ENCODE measurements around the gene OPN1MW.
"Not testable (repeated sequence)": the region's sequence is repeated elsewhere in the genome, so short reads cannot be mapped to it uniquely, and the experiment has no call there.

The OPN1MW gene

DNA sequence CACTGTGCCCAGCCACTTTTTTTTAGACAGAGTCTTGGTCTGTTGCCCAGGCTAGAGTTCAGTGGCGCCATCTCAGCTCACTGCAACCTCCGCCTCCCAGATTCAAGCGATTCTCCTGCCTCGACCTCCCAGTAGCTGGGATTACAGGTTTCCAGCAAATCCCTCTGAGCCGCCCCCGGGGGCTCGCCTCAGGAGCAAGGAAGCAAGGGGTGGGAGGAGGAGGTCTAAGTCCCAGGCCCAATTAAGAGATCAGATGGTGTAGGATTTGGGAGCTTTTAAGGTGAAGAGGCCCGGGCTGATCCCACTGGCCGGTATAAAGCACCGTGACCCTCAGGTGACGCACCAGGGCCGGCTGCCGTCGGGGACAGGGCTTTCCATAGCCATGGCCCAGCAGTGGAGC is at the start of gene OPN1MW:
OPN1MW (plus strand) TSS at position 301 of the 400 bp plus-strand sequence; CDS start at position 383, 82 bp downstream.
- not testable (repeated sequence) for H3K4me3 ChIP-seq (ENCODE audit: low read depth, low read length); H3K36me3 ChIP-seq (ENCODE audit: control insufficient read depth, insufficient read depth, low read length); H3K27me3 ChIP-seq (ENCODE audit: control insufficient read depth, insufficient read depth, low read length); H3K4me1 ChIP-seq (ENCODE audit: control insufficient read depth, insufficient read depth, low read length); H3K27ac ChIP-seq (ENCODE audit: low read depth, low read length); H3K9ac ChIP-seq (ENCODE audit: low read depth, low read length); H3K9me3 ChIP-seq (ENCODE audit: control insufficient read depth, insufficient read depth, low read length)

DNA sequence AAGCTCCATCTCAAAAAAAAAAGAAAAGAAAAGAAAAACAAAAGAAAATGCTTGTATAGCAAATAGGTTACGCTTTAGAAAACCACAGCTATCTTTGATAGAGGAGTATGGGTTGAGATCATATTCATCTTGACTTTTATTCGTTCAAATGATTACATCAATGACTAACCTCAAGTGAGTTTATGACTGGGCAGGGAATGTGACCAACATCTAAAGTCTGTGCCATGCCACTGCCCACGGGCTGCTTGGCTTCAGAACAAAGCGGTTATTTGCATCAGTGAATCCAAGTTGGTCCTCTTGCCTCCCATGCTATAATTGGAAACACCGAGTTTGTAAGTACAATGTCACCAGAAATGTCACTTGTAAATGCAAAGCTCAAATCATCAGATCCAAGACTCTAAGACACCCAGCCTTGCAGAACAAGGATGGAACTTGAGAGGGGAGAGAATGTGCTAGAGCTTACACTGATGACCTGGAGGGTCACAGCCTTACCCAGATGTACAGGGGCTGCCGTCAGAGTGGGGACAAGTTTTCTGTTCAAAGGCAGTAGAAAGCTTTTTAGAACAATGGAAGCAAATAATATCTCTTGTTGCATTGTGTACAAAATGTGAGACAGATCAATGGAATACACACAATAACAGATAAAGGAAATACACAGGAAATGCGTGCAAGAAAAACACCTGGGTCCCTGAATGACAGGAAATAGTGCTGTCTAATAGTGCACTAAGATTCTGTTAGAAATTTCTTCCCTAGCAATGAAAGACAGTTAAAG is 46.8 kb upstream of the OPN1MW start:
- H3K9ac ChIP-seq (ENCODE audit: low read depth, low read length) = no peak overlapping the region
- H3K4me1 ChIP-seq (ENCODE audit: control insufficient read depth, insufficient read depth, low read length) = no peaks in the 10 kb centered on the region
- peaks cover 45% of the 10 kb centered on the region for H3K9me3 ChIP-seq (ENCODE audit: control insufficient read depth, insufficient read depth, low read length)
- no peak overlapping the region for H3K27ac ChIP-seq (ENCODE audit: low read depth, low read length)
- H3K4me3 ChIP-seq (ENCODE audit: low read depth, low read length) = no peak overlapping the region
- peaks cover 5% of the 10 kb centered on the region; the same call in 1 of the 2 replicates for H3K27me3 ChIP-seq (ENCODE audit: control insufficient read depth, insufficient read depth, low read length)
- H3K36me3 ChIP-seq (ENCODE audit: control insufficient read depth, insufficient read depth, low read length) = no peaks in the 10 kb centered on the region

DNA sequence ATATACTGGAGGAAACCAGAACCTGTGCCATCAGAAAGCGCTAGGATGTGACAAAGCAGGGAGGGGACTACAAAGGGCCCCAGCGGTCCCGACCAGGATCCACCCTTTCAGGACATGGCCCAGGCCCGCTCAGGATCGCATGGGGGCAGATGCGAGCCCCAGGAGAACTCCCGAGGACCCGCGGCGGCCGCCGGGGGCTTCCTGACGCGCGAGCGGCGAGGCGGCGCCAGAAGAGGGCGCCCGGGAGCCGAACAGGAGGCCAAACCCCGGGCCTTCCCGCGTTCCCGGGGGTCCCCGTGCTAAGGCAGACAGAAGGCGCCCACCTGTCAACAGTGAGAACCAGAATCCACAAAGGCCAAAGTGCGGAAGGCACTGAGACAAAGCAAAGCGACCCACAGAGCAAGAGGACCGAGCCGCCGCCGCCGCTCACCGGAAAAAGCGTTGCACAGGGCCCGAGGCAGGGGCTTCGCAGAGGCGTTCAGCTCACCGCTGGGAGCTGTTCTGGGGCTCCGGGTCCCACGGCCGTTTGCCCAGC is 45.7 kb upstream of the OPN1MW start:
- no peak overlapping the region for H3K9ac ChIP-seq (ENCODE audit: low read depth, low read length)

DNA sequence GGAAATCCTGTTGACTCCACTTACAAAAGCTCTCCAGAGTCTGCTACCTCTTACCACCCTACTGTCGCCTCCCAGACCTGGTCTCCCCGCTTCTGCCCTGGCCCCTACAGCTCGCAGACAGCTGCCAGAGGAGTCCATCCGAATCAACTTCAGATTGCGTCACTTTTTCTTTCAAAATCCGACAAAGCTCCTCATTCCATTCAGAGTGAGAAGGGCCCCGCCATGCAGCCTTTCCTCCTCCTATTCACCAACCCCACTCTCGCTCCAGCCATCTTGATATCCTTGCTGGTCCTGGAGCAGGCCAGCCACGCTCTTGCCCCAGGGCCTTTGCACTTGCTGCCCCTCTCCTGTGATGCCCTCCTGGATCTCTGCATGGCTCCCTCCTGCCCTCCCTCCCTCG is 43.5 kb upstream of the OPN1MW start:
- H3K27me3 ChIP-seq (ENCODE audit: control insufficient read depth, insufficient read depth, low read length) = peaks cover 5% of the 10 kb centered on the region; the same call in 1 of the 2 replicates

More for the DNA sequence above, 45.7 kb upstream of the OPN1MW start:
- no peaks in the 10 kb centered on the region for H3K4me1 ChIP-seq (ENCODE audit: control insufficient read depth, insufficient read depth, low read length)
- peaks cover 54% of the 10 kb centered on the region for H3K9me3 ChIP-seq (ENCODE audit: control insufficient read depth, insufficient read depth, low read length)
- peaks cover 5% of the 10 kb centered on the region; the same call in 1 of the 2 replicates for H3K27me3 ChIP-seq (ENCODE audit: control insufficient read depth, insufficient read depth, low read length)
- H3K4me3 ChIP-seq (ENCODE audit: low read depth, low read length) = peak overlapping the region; percentile 47
- H3K27ac ChIP-seq (ENCODE audit: low read depth, low read length) = no peak overlapping the region
- no peaks in the 10 kb centered on the region for H3K36me3 ChIP-seq (ENCODE audit: control insufficient read depth, insufficient read depth, low read length)

DNA sequence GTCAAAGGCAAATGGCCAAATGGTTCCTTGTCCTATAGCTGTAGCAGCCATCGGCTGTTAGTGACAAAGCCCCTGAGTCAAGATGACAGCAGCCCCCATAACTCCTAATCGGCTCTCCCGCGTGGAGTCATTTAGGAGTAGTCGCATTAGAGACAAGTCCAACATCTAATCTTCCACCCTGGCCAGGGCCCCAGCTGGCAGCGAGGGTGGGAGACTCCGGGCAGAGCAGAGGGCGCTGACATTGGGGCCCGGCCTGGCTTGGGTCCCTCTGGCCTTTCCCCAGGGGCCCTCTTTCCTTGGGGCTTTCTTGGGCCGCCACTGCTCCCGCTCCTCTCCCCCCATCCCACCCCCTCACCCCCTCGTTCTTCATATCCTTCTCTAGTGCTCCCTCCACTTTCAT is 42.2 kb upstream of the OPN1MW start:
- H3K9me3 ChIP-seq (ENCODE audit: control insufficient read depth, insufficient read depth, low read length) = peaks cover 55% of the 10 kb centered on the region
- H3K4me3 ChIP-seq (ENCODE audit: low read depth, low read length) = no peak overlapping the region
- H3K27me3 ChIP-seq (ENCODE audit: control insufficient read depth, insufficient read depth, low read length) = peaks cover 5% of the 10 kb centered on the region; the same call in 1 of the 2 replicates
- no peak overlapping the region for H3K9ac ChIP-seq (ENCODE audit: low read depth, low read length)
- H3K27ac ChIP-seq (ENCODE audit: low read depth, low read length) = no peak overlapping the region
- no peaks in the 10 kb centered on the region for H3K4me1 ChIP-seq (ENCODE audit: control insufficient read depth, insufficient read depth, low read length)
- H3K36me3 ChIP-seq (ENCODE audit: control insufficient read depth, insufficient read depth, low read length) = no peaks in the 10 kb centered on the region

More for the DNA sequence above, 43.5 kb upstream of the OPN1MW start:
- Histone ChIP-seq H3K27ac (ENCODE audit: low read depth, low read length) (no peak overlapping the region), H3K4me3 (ENCODE audit: low read depth, low read length) (no peak overlapping the region), H3K9me3 (ENCODE audit: control insufficient read depth, insufficient read depth, low read length) (peaks cover 59% of the 10 kb centered on the region), H3K36me3 (ENCODE audit: control insufficient read depth, insufficient read depth, low read length) (no peaks in the 10 kb centered on the region), H3K9ac (ENCODE audit: low read depth, low read length) (no peak overlapping the region), H3K4me1 (ENCODE audit: control insufficient read depth, insufficient read depth, low read length) (no peaks in the 10 kb centered on the region)

DNA sequence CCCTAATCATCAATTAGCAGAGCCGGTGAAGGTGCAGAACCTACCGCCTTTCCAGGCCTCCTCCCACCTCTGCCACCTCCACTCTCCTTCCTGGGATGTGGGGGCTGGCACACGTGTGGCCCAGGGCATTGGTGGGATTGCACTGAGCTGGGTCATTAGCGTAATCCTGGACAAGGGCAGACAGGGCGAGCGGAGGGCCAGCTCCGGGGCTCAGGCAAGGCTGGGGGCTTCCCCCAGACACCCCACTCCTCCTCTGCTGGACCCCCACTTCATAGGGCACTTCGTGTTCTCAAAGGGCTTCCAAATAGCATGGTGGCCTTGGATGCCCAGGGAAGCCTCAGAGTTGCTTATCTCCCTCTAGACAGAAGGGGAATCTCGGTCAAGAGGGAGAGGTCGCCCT is 41.7 kb upstream of the OPN1MW start:
- peaks cover 2% of the 10 kb centered on the region; the same call in 1 of the 2 replicates for H3K27me3 ChIP-seq (ENCODE audit: control insufficient read depth, insufficient read depth, low read length)
- no peaks in the 10 kb centered on the region for H3K36me3 ChIP-seq (ENCODE audit: control insufficient read depth, insufficient read depth, low read length)
- no peak overlapping the region for H3K27ac ChIP-seq (ENCODE audit: low read depth, low read length)
- peaks cover 51% of the 10 kb centered on the region for H3K9me3 ChIP-seq (ENCODE audit: control insufficient read depth, insufficient read depth, low read length)
- no peaks in the 10 kb centered on the region for H3K4me1 ChIP-seq (ENCODE audit: control insufficient read depth, insufficient read depth, low read length)
- H3K4me3 ChIP-seq (ENCODE audit: low read depth, low read length) = no peak overlapping the region
- H3K9ac ChIP-seq (ENCODE audit: low read depth, low read length) = no peak overlapping the region

DNA sequence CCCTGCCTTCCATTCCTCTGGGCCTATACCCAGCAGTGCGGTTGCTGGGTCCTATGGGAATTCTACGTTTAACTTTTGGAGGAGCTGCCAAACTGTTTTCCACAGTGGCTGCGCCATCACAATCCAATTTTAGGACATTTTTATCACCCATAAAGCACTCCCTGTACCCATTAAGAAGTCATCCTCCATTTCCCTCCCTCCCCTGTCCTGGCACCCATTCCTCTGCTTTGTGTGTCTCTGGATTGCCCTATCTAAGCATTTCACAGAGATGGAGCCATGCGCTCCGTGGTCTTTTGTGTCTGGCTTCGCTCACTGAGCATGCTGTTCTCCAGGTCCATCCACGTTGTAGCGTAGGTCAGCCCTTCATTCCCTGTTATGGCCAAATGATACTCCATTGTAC is 40.0 kb upstream of the OPN1MW start:
- Histone ChIP-seq H3K27ac (ENCODE audit: low read depth, low read length) (no peak overlapping the region), H3K27me3 (ENCODE audit: control insufficient read depth, insufficient read depth, low read length) (no peaks in the 10 kb centered on the region), H3K4me1 (ENCODE audit: control insufficient read depth, insufficient read depth, low read length) (no peaks in the 10 kb centered on the region), H3K9ac (ENCODE audit: low read depth, low read length) (no peak overlapping the region), H3K9me3 (ENCODE audit: control insufficient read depth, insufficient read depth, low read length) (peaks cover 44% of the 10 kb centered on the region), H3K4me3 (ENCODE audit: low read depth, low read length) (no peak overlapping the region), H3K36me3 (ENCODE audit: control insufficient read depth, insufficient read depth, low read length) (no peaks in the 10 kb centered on the region)

DNA sequence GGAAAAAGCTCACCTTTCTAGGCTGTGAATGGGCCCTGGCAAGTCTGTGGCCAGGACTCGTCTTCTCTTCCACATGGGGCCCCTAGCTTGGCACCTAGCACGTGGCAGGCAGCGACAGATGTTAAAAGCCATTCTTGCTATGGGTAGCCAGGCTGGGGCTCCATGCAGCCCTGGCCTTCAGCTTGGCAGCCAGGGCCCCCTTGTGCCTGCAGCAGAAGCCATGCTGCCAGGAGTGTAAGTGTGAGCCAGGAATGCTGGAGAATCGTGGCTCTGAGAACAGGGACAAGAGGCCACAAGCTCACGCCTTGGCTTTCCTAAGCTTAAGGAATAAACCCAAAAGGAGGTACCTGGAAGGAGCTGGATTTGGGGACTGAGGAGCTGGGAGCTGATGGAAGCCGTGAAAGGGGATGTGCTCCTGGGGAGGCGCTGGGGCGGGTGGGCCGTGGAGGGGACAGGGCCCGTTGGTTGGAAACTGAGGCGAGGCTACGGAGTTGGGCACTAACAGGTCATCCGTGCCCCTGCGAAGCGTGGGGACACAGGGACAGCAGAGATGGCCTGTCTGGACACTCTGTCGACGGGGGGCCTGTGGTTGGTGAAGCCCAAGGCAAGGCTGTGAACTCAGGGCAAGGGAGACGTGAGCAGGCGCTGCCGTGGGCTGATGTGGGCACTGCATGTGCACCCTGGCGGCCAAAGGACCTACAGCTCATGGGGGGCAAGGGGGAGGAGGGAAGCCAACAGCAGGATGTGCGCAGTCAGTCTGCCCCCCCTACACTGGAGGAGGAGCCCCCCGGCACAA is 39.2 kb upstream of the OPN1MW start:
- Histone ChIP-seq H3K27ac (ENCODE audit: low read depth, low read length) (no peak overlapping the region), H3K9ac (ENCODE audit: low read depth, low read length) (no peak overlapping the region), H3K4me3 (ENCODE audit: low read depth, low read length) (no peak overlapping the region), H3K4me1 (ENCODE audit: control insufficient read depth, insufficient read depth, low read length) (no peaks in the 10 kb centered on the region), H3K9me3 (ENCODE audit: control insufficient read depth, insufficient read depth, low read length) (peaks cover 39% of the 10 kb centered on the region), H3K27me3 (ENCODE audit: control insufficient read depth, insufficient read depth, low read length) (no peaks in the 10 kb centered on the region), H3K36me3 (ENCODE audit: control insufficient read depth, insufficient read depth, low read length) (no peaks in the 10 kb centered on the region)

DNA sequence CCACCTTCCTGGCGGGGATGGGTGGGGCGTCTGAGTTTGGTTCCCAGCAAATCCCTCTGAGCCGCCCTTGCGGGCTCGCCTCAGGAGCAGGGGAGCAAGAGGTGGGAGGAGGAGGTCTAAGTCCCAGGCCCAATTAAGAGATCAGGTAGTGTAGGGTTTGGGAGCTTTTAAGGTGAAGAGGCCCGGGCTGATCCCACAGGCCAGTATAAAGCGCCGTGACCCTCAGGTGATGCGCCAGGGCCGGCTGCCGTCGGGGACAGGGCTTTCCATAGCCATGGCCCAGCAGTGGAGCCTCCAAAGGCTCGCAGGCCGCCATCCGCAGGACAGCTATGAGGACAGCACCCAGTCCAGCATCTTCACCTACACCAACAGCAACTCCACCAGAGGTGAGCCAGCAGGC is 38.4 kb upstream of the OPN1MW start, which contains the start of gene OPN1LW:
OPN1LW (plus strand) TSS at position 234 of the 400 bp plus-strand sequence; CDS start at position 275, 41 bp downstream.
- H3K9me3 ChIP-seq (ENCODE audit: control insufficient read depth, insufficient read depth, low read length) = peaks cover 36% of the 10 kb centered on the region
- H3K9ac ChIP-seq (ENCODE audit: low read depth, low read length); H3K4me3 ChIP-seq (ENCODE audit: low read depth, low read length); H3K27ac ChIP-seq (ENCODE audit: low read depth, low read length); H3K36me3 ChIP-seq (ENCODE audit: control insufficient read depth, insufficient read depth, low read length); H3K4me1 ChIP-seq (ENCODE audit: control insufficient read depth, insufficient read depth, low read length); H3K27me3 ChIP-seq (ENCODE audit: control insufficient read depth, insufficient read depth, low read length): not testable (repeated sequence)

DNA sequence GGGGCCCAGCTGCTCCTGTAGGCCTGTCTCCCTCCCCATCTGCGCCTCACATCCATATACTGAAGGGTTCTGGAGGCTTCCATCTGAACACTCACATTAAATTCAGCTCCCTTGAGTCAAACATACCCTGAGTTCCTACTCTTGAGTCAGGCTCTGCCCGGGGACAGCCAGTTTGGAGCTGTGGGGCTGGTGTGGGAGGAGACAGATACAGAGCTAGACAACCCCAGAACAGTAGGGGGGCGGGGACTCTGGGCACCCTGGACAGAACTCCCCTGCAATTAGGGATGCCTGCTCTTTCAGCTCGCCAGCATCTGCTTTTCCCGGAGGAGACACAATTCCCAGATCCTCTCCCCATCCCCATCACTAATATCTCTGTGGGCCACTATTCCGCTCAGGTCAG is 31.4 kb upstream of the OPN1MW start:
- H3K9ac ChIP-seq (ENCODE audit: low read depth, low read length); H3K4me1 ChIP-seq (ENCODE audit: control insufficient read depth, insufficient read depth, low read length); H3K27ac ChIP-seq (ENCODE audit: low read depth, low read length); H3K27me3 ChIP-seq (ENCODE audit: control insufficient read depth, insufficient read depth, low read length); H3K4me3 ChIP-seq (ENCODE audit: low read depth, low read length); H3K36me3 ChIP-seq (ENCODE audit: control insufficient read depth, insufficient read depth, low read length); H3K9me3 ChIP-seq (ENCODE audit: control insufficient read depth, insufficient read depth, low read length): not testable (repeated sequence)

DNA sequence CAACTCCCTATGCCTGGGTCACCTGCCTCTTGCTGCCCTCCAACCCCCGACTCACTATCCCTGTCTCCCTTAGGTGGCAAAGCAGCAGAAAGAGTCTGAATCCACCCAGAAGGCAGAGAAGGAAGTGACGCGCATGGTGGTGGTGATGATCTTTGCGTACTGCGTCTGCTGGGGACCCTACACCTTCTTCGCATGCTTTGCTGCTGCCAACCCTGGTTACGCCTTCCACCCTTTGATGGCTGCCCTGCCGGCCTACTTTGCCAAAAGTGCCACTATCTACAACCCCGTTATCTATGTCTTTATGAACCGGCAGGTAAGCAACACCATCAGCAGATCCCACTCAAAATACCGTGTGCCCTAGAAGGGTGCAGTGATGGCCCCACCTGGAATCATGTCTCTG is 26.2 kb upstream of the OPN1MW start:
- H3K4me1 ChIP-seq (ENCODE audit: control insufficient read depth, insufficient read depth, low read length); H3K27ac ChIP-seq (ENCODE audit: low read depth, low read length); H3K9me3 ChIP-seq (ENCODE audit: control insufficient read depth, insufficient read depth, low read length); H3K4me3 ChIP-seq (ENCODE audit: low read depth, low read length); H3K27me3 ChIP-seq (ENCODE audit: control insufficient read depth, insufficient read depth, low read length); H3K36me3 ChIP-seq (ENCODE audit: control insufficient read depth, insufficient read depth, low read length); H3K9ac ChIP-seq (ENCODE audit: low read depth, low read length): not testable (repeated sequence)
